CD4-positive, alpha-beta T cell treated with Interleukin-21 for 1 hour (primary cell): ENCODE data around the gene INSYN2B.
"Not testable (repeated sequence)": the region's sequence is repeated elsewhere in the genome, so short reads cannot be mapped to it uniquely, and the experiment has no call there.

Experiments
- DNase-seq: peaks from one replicate; pipeline ENCODE4 v3.0.0-alpha.2; 2020

Gene INSYN2B

DNA sequence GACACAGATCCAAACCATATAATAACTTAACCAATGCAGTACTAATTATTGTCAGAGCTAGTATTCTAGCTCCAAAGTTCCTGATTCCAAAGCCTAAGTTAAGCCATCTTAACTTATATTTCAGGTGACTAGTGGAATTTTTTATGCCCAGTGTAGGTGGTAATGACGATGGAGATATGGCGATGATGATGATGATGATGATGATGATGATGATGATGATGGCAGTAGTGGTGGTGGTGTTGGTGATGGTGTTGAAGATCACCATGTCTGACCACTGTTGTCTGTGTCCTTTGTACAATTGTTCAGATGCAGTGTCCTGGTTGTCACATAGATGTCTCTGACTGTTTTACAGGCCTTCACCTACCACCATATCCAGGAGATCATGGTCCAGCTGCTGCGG is 139.9 kb downstream of the INSYN2B start:
- no peak for DNase-seq

DNA sequence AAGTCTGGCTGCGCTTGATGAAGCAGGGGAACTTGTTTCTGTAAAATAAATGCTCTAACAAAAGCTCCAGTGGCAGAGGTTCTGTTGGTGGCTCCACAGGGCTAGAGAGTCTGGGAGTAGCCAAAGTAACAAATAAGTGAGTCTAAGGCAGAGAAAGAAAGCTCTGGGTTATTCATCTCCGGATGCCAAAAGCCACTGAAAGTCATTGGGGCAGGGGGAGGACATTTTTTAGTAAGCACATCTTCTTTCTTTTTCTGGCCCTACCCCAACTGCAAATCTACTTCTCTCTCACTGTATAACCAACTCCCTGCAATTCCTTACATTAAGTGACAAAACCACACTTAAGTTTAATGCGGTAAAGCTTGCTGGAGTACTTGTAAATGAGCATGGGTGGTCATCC is 141.6 kb downstream of the INSYN2B start:
- DNase-seq: no peak

DNA sequence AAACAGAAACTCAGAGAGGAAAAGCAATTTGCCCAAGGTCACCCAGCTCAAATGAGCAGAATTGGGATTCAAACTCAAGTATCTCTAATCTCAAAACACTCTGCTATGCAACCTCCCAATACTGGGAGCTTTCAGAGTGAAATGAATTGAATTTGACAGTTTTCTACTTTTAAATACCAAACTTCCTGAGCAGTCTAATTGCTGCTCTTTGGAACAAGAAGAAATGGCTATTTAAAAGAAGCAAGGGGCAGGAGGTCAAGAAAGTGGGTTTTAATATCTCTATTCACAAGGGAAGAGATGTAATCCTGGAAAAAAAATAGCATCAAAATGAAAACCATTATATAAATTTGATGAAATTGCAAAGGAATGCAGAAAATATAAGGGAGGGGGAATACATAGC is 142.6 kb downstream of the INSYN2B start:
- no peak for DNase-seq

DNA sequence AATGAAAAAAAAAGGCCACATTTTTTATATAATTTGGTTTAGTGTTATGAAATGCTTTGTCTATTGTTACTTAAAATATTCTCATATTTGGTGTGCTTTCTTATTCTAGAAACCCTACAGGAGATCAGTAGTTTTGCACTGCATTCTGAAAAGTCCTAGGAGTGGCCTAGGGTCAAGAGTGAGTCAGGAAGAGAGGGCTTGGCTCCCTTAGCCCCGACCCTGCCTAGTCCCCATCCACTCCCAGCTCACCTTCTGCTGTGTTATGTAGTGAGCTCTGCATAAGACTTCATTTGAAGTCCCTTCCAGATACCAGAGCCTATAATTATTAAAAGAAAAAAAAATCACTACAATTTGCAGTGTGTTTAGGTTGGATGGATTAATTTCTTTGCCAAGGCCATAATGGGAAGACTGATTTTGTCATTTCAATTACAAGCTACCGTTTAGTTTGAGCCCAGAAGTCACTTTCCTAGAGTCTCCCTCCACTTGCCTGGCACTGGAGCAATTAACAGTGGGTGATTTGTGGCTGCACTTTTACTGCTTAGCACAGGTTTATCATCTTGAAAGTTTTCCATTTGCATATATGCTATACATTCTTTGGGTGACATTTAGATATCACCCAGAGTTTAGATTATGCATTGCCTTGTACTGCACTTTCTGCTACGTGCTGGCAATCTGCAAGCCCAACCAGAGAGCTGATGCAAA is 143.3 kb downstream of the INSYN2B start:
- DNase-seq: no peak

DNA sequence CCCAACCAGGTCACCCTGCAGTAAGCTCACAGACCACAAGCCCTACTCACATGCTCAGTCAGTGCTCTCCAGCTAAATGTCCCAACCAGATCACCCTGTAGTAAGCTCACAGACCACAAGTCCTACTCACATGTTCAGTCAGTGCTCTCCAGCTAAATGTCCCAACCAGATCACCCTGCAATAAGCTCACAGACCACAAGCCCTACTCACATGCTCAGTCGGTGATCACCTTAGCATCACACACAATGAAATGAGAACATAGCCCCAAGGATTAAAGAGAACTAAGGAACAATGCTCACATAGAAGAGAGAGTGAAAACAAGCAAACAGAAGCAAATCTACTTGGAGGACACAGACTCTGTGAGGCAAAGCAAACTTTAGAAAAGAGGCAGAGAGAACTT is 145.8 kb downstream of the INSYN2B start:
- DNase-seq: not testable (repeated sequence)

DNA sequence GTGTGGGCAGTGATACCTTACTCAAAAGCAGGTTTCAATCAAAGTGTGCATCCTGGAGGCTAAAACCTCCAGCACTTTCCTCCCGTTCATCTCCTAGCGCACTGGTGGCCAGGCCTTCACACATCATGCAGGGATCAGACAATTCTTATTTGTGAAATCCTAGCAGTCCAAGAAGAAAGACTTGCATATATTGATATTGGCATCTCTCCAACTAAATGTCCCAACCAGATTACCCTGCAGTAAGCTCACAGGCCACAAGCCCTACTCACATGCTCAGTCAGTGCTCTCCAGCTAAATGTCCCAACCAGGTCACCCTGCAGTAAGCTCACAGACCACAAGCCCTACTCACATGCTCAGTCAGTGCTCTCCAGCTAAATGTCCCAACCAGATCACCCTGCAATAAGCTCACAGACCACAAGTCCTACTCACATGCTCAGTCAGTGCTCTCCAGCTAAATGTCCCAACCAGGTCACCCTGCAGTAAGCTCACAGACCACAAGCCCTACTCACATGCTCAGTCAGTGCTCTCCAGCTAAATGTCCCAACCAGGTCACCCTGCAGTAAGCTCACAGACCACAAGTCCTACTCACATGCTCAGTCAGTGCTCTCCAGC is 146.5 kb downstream of the INSYN2B start:
- not testable (repeated sequence) for DNase-seq

DNA sequence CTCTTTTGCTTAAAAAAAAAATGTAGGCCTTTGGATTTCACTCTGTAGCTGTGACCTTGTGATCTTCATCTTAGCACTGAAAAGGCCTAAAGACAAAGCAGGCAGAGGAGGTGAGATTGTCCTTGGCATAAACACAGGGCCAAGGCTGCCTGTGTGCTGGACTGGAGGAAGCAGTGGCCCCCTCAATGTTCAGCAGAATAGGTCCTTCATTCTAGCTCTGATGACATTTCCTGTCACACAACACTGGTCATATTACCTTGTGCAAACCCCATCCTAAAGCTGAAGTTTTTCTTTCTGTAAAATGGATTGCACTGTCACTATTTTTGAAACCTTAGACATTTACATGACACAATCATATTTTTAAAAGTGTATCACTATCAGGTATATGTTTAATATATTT is 147.4 kb downstream of the INSYN2B start:
- DNase-seq: no peak

DNA sequence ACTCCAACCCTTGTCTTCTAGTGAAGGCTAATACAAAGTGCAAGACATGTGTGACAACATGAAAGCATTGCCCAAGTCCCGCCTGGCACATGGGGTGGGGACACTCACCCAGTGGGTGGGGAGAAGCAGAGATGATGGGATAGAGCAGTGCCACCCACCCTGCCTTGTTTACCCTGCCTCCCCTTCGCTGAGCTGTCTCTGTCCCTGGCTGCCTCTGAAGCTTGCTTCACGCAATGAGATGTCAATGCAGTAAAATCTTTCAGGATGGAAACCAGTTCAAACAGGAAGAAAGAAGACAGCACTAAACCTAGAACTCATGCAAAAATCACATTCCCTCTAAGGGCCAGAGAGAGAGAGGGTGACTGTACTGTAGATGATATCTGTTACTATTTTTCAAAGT is 148.0 kb downstream of the INSYN2B start:
- DNase-seq: no peak

DNA sequence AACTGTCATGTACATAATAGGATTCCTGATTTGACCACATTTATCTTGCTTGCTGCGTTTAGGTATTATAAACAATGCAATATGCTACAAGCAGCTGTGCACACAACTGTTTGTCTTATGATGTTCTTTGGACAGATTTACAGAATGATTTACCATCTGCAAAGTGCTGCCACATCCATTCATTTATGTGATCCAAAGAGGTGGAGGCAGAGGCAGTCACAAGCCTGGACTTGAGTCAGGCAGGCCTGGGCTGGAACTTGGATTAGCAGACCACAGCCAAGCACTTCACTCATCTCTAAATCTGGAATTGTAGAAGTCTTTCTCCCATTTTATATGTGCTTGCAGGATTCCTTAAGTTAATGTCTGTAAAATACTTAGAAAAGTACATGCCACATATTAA is 149.0 kb downstream of the INSYN2B start:
- no peak for DNase-seq

DNA sequence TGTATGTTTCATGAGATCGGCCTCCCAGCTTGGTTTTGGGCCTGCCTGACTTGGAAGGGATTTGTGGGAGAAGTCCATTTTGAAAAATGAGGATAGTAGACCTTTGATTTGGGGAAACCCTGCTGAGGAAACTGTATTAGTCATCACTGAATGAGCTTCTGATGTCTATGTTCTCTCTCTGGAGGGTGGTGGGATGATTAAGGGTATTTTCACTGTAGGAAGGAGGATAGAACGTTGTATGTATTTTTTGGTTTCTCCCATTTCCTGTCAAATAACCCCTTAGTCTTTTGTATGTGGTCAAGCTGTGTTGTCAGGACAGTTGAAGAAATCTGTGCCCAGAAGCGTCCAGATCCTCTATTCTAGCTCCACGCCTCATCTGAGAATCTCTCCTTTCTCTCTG is 151.9 kb downstream of the INSYN2B start:
- DNase-seq: no peak

DNA sequence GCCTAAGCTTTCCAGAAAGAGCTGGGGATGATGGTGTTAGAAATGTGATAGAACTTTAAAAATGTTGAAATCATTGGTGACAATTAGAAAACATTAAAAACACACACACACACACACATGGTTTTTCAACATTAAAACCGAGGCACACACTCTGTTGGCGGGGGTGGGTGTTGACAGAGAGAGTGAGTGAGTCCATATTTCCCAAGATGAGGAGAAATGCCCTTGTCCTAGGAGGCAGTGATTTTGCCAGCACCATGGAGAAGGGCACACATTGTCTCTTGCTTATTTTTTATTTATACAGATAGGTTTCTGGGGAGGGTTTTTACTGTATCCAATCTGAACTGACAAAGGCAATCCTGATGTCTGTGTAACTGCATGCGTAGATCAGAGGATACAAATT is 152.5 kb downstream of the INSYN2B start:
- no peak for DNase-seq

DNA sequence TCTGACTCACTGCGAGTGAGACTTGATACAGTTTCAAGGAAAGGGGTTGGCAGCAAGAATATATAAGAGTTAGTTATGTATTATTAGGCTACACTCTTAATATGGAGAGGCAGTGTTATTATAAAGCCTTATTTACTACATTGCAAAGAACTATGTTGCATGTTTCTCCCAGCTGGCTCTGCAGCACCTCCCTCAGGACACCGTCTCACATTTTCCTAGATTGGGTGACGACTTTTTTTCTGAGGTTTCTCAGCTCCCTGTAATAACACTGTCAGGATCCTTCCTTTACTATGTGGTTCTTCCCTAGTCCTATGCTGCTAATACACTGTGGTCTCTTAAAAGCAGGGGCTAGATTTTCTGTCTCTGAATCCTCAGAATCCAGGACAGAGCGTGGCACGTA is 153.7 kb downstream of the INSYN2B start:
- no peak for DNase-seq

DNA sequence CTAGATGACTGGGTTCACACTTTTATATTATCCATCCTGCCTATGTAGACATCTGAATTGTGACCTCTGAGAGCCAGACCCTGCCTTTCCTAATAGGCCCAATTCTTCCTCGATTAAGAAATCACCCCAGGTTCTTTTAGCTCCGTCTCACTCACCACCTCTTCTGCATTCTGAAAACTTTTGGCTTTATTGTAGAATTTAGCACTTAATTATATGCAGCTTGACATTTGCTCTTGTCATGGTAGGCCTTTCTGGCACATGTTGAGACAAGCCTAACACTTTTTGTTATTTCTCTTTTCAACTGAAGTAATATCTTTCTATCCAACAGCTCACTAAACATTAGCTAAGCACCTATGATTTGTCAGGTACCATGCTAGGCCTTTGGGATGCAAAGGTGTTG is 163.3 kb downstream of the INSYN2B start:
- DNase-seq: no peak

DNA sequence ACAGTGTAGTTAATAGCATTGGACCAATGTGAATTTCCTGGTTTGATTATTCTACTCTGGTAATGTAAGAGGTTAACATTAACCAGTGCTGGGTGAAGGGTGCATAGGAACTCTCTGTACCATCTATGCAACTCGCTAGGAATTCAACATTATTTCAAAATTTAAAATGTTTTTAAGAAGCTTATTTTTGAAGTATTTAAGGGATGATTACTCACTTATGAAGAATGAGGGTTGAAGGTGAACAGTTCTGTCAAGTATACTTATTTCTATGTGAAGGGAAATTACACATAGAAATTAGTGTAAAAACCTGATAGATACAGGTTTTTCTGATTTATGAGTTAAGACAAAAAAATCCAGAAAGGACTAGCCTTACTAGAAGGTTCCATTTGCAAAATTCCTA is 165.8 kb downstream of the INSYN2B start:
- no peak for DNase-seq
